ENCODE data around the gene FCHO1.

DNA sequence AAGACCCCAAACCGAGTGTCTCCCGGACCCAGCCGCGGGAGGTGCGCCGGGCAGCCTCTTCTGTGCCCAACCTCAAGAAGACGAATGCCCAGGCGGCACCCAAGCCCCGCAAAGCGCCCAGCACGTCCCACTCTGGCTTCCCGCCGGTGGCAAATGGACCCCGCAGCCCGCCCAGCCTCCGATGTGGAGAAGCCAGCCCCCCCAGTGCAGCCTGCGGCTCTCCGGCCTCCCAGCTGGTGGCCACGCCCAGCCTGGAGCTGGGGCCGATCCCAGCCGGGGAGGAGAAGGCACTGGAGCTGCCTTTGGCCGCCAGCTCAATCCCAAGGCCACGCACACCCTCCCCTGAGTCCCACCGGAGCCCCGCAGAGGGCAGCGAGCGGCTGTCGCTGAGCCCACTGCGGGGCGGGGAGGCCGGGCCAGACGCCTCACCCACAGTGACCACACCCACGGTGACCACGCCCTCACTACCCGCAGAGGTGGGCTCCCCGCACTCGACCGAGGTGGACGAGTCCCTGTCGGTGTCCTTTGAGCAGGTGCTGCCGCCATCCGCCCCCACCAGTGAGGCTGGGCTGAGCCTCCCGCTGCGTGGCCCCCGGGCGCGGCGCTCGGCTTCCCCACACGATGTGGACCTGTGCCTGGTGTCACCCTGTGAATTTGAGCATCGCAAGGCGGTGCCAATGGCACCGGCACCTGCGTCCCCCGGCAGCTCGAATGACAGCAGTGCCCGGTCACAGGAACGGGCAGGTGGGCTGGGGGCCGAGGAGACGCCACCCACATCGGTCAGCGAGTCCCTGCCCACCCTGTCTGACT, 24.1 kb upstream of the FCHO1 start:
- TF ChIP-seq POLR2A (IDR thresholded peaks at IDR 0.05; ENCODE audit: low read depth, low read length) (no peak), EZH2 (IDR thresholded peaks at IDR 0.05; ENCODE audit: borderline replicate concordance, low read depth, low read length, severe bottlenecking) (no peak), MYC (IDR thresholded peaks at IDR 0.05; ENCODE audit: low read depth, low read length) (no peak), JUN (IDR thresholded peaks at IDR 0.05; ENCODE audit: borderline replicate concordance, insufficient read depth, insufficient read length, low read depth) (no peak), POLR2AphosphoS5 (IDR thresholded peaks at IDR 0.05; ENCODE audit: insufficient read depth, low read depth, low read length) (no peak), FOS (IDR thresholded peaks at IDR 0.05; ENCODE audit: borderline replicate concordance, insufficient read depth, low read length) (no peak)
- TF ChIP-seq, protein P1, sequence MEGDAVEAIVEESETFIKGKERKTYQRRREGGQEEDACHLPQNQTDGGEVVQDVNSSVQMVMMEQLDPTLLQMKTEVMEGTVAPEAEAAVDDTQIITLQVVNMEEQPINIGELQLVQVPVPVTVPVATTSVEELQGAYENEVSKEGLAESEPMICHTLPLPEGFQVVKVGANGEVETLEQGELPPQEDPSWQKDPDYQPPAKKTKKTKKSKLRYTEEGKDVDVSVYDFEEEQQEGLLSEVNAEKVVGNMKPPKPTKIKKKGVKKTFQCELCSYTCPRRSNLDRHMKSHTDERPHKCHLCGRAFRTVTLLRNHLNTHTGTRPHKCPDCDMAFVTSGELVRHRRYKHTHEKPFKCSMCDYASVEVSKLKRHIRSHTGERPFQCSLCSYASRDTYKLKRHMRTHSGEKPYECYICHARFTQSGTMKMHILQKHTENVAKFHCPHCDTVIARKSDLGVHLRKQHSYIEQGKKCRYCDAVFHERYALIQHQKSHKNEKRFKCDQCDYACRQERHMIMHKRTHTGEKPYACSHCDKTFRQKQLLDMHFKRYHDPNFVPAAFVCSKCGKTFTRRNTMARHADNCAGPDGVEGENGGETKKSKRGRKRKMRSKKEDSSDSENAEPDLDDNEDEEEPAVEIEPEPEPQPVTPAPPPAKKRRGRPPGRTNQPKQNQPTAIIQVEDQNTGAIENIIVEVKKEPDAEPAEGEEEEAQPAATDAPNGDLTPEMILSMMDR (IDR thresholded peaks at IDR 0.05; ENCODE audit: extremely low read depth in 1 of 2, insufficient read depth in 1 of 2, low read depth in 1 of 2, low read length in 2 of 2): no peak
- TF ChIP-seq, protein P2, sequence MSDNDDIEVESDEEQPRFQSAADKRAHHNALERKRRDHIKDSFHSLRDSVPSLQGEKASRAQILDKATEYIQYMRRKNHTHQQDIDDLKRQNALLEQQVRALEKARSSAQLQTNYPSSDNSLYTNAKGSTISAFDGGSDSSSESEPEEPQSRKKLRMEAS (IDR thresholded peaks at IDR 0.05; ENCODE audit: insufficient read depth, insufficient read length): no peak
